AG04449 (cell line): ENCODE data around the gene SERPINB8.

Experiments used
- CTCF ChIA-PET: fragments of 350-600 bp; formaldehyde crosslinking; extraction: SDS; loops from one replicate; lab custom pipeline; 2021; ENCODE audit warnings: antibody characterized with exemption; lab: Yijun Ruan, JAX
- POLR2A ChIA-PET: fragments of 400-600, 350-600 bp; formaldehyde crosslinking; extraction: SDS; loops from one replicate; lab custom pipeline; 2020; ENCODE audit warnings: antibody characterized with exemption, inconsistent platforms; lab: Yijun Ruan, JAX
- DNase-seq: peaks from one replicate; pipeline ENCODE4 v3.0.0-alpha.2; 2010; ENCODE audit warnings: low read depth, low spot score
- H3K4me3 ChIP-seq: 2 replicates; pipeline ENCODE4 v1.5.1; 2011; ENCODE audit warnings: low read depth, mild to moderate bottlenecking, control low read depth, low read length
- TF ChIP-seq, protein P1 (sequence below): IDR thresholded peaks from one replicate; pipeline ENCODE4 v1.5.1; 2011; ENCODE audit warnings: mild to moderate bottlenecking, moderate library complexity, low read length, control low read depth, inconsistent platforms; ENCODE audit not compliant: insufficient read depth; ENCODE audit errors: missing control alignments

Gene SERPINB8

DNA sequence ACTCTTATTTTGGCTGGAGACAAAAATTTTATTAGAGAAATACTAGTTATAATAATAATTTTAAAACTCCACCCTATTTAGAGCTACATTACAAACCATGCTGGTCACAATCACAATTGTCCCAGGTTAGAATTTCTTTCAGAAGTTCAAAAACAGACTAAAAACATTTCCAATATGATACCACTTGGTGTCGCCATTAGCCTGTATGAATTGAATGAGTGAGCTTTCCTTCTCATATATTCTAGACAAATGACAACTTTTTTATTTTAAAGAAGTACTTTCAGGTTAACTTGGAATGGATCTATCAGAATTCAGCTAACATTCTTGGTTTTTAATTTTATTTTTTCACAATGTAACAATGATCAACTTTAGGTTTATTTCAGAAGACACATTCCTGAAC lies 48.0 kb downstream of the SERPINB8 start:
- no peak overlapping the region for H3K4me3 ChIP-seq
- no peak for DNase-seq
- ChIA-PET CTCF (interaction anchor here (1.0 to 1.6 kb wide), 7 partner anchors 8 to 31 kb away, joined by 3 to 4 read pairs (median 4); no protein-coding TSS in a partner anchor), POLR2A (no interaction called here)
- TF ChIP-seq, protein P1, sequence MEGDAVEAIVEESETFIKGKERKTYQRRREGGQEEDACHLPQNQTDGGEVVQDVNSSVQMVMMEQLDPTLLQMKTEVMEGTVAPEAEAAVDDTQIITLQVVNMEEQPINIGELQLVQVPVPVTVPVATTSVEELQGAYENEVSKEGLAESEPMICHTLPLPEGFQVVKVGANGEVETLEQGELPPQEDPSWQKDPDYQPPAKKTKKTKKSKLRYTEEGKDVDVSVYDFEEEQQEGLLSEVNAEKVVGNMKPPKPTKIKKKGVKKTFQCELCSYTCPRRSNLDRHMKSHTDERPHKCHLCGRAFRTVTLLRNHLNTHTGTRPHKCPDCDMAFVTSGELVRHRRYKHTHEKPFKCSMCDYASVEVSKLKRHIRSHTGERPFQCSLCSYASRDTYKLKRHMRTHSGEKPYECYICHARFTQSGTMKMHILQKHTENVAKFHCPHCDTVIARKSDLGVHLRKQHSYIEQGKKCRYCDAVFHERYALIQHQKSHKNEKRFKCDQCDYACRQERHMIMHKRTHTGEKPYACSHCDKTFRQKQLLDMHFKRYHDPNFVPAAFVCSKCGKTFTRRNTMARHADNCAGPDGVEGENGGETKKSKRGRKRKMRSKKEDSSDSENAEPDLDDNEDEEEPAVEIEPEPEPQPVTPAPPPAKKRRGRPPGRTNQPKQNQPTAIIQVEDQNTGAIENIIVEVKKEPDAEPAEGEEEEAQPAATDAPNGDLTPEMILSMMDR = peak; percentile 30

DNA sequence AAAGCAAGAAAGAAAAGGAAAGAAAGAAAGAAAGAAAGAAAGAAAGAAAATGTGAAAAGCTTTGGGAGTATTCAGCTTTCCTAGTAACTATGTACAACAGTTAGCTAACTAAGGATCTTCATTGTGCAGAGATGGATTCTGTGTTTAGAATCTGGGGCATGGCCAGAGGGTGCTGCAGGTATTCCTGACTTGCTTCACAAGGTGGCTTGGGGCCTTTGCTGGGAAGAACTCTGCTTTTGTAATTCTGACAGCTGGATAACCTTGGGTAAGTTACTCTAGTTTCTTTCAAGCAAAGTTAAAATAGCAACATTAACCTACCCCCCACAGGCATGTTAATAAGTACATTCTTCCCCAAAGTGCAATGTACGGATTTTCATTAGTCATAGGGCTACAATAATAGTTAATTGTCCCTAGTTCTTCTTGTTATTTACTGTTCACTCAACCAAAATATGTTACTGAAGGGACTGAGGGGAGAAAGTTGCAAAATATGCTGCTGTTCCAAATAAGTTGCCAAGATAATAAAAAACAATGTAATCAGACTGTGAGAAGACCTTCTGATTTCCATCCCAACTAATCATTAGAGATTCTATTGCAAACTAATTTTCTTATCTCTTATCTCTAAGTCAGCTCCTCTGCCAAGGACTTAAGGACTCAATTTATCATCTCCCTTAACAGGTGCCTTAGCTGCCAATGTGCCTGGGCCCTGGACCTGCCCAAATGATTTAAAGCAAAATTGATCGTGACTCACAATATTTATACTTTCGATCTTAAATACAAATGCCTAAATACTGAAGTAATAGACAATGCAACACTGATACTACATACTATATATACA lies 50.3 kb downstream of the SERPINB8 start:
- ChIA-PET CTCF (interaction anchor here (0.9 to 1.4 kb wide), 2 partner anchors 14 to 17 kb away, joined by 4 read pairs; no protein-coding TSS in a partner anchor), POLR2A (no interaction called here)
- no peak for DNase-seq
- H3K4me3 ChIP-seq = no peak overlapping the region
- TF ChIP-seq, protein P1 = no peak

DNA sequence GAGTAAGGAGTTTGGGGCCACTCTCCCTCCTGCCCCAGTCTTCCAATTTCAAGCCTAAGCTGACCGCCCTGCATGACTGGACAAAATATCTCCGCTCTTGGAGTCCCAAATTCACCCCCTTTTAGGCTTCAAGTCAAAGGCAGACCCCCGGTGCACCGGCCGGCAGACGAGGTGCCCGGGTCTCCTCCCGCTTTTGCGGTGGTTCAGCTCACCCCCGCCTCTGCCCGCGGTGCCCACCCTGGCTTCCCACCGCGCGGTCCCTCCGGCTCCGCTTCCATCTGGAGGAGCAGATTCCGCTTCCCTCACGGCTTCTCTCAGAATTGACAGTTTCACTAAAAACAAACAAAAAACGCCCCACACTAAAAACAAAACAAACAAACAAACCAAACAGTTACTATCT lies 56.5 kb downstream of the SERPINB8 start:
- POLR2A ChIA-PET = no interaction called here
- TF ChIP-seq, protein P1 = no peak
- no peak for DNase-seq
- CTCF ChIA-PET = interaction anchor here (0.9 to 1.4 kb wide), 2 partner anchors 8 to 11 kb away, joined by 4 read pairs; no protein-coding TSS in a partner anchor
- H3K4me3 ChIP-seq = no peak overlapping the region

DNA sequence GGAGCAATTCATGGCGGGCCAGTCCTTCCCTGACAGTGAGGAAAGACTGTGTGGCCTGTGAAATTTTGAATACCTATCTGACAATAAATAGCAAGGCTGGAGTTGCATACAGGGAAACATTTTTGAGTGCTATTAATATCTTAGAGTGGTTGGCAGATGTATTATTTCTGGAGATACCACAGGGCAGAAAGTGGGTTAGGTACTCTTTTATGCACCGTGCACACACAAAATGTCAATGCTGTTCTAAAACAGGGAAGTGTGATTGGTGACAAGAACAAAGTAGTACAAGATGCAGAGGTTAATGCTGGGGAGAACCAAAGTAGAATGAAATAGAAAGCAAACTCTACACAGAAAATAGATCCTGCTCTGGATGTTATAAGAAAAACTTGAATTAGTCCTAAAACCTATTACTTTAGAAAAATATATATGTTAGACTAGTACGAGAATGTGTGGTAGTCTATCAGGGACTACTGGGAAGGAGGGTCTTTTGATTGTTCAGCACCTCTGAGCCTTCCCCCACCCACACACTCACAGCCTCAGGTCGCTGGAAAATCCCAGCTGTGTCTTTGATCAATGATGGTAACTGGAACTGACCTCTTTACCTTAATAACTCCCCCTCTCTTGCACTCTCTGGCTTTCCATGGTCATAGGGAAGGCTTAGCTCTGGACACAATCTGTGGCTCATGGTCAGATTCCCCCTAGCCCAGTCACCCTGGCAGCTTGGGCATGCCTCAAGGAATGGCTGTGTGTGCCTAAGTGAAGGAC lies 58.2 kb downstream of the SERPINB8 start:
- DNase-seq = no peak
- TF ChIP-seq, protein P1 = no peak
- ChIA-PET CTCF (no interaction called here), POLR2A (no interaction called here)
- H3K4me3 ChIP-seq = no peak overlapping the region

DNA sequence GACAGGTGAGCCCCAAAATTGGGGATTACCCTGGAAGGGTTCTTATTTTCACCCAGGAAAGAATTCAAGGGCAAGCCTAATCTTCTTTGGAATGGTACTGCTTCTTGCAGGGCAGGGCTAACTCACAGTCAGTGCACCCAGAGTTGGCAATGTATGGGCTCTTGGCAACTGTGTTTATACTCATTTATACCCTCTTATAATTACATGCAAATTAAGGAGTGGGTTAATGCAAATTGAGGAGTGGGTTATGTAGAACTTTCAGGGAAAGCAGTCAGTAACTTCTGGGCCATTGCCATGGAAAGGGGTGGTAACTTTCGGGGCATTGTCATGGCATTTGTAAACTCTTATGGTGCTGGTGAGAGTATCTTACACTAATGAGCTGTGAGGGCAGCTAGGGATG lies 59.2 kb downstream of the SERPINB8 start:
- H3K4me3 ChIP-seq = no peak overlapping the region
- TF ChIP-seq, protein P1 = no peak
- CTCF ChIA-PET = no interaction called here
- no peak for DNase-seq
- POLR2A ChIA-PET = no interaction called here

DNA sequence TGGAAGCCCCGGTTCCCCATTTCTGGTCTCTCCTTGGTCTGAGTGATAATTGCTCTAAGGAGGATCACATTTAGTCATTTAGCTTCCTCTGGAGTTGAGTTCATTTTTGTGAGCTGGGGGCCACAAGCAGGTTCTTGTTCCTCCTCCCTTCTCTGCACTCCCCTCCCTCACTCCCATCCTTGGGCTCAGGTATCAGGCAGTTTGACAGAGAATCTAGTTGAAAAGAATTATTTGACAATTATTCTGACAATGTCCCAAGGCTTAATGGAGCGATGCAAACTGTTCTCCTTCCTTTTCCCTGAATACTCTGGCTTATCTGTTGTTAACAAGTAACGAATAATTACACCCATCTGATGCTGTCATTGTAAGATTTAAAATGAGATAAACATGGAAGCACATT lies 61.5 kb downstream of the SERPINB8 start:
- CTCF ChIA-PET = no interaction called here

More for the DNA sequence above, 61.5 kb downstream of the SERPINB8 start:
- POLR2A ChIA-PET = no interaction called here
- TF ChIP-seq, protein P1 = no peak
- DNase-seq = no peak
- H3K4me3 ChIP-seq = no peak overlapping the region
